ENCODE data around the gene NAV2.
"Not testable (repeated sequence)": the region's sequence is repeated elsewhere in the genome, so short reads cannot be mapped to it uniquely, and the experiment has no call there.

The NAV2 gene

GRCh38 chr11:19959648-19960059, 247.0 kb downstream of the NAV2 start:
- no peak for DNase-seq

- DNase-seq = not testable (repeated sequence)
Measured at GRCh38 chr11:19960410-19960809, 247.8 kb downstream of the NAV2 start.

- DNase-seq = no peak
Measured at GRCh38 chr11:19961225-19961624, 248.6 kb downstream of the NAV2 start.

- no peak for DNase-seq
Measured at GRCh38 chr11:19962053-19962800, 249.6 kb downstream of the NAV2 start.

- DNase-seq = no peak
Measured at GRCh38 chr11:19962801-19963175, 250.2 kb downstream of the NAV2 start.

DNA sequence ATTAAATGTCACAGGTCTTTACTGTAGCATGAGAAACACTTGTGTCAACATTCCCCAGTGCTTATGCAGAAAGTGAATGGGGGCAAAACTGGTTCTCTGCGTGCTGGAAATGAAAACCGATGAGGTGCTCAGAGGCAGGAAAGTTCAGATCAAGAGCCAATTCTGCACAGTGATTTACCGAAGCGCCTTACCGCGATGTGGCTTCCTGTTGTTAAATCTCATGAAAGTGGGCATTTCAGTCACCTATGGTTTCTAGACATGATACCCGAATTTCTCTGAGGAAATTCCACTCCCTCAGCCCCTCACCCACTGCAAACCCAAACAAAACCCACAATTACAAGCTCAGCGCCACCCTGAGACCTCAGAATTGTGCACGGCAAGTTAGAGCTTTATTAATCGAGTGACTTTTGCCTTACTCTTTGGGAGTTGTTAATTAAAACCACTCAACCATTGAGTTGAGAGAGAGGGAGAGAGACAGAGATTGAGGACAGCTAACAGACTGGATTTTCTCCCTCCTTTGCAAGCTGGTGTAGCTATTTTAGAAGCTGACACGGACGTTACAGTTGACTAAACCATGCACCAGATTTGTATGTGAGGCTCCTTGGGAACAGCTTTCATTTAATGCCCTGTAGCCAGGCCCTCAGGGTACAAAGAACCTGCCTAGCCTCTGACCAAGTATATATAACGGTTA, 251.2 kb downstream of the NAV2 start:
- no peak for DNase-seq

- no peak for DNase-seq
Measured at GRCh38 chr11:19966441-19966840, 253.8 kb downstream of the NAV2 start.

DNA sequence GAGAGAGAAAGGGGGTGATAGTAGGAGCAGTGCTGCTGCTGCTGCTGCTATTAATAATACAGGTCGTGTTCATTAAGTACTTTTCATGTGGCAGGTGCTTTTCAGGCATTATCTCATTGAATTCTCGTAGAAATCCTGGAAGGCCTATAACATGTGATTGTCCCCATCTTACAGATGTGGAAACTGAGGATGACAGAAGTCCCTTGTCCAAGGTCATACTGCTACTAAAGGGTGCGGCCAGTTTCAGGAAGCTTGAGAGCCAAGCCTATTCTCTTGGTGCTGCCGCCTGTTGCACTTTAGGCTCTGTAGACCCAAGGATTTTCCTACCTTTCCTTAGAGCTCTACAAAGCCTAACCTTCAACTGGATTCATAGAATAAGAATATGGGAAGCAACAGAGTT, 254.3 kb downstream of the NAV2 start:
- DNase-seq = no peak

DNA sequence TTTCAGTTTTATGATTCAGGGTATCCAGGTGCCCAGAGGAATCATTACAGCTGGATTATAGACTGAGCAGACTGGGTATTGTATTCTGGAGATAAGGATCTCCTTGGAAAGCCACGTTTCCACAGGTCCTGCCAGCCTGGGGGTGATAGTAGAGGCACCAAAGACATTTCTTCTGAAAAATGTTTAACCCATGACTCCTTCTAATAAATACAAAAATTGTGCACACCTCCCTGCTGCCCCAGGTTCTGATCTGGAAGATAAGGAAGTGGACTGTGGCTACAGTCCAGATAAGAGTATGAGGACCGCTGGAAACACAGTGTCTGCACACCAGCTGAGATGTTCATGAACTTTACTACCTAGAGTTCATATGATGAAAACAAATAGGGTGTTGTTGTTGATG, 255.2 kb downstream of the NAV2 start:
- DNase-seq = no peak

GRCh38 chr11:19968860-19969259, 256.2 kb downstream of the NAV2 start:
- no peak for DNase-seq

- DNase-seq = no peak
Measured at GRCh38 chr11:19970944-19971343, 258.3 kb downstream of the NAV2 start.

DNA sequence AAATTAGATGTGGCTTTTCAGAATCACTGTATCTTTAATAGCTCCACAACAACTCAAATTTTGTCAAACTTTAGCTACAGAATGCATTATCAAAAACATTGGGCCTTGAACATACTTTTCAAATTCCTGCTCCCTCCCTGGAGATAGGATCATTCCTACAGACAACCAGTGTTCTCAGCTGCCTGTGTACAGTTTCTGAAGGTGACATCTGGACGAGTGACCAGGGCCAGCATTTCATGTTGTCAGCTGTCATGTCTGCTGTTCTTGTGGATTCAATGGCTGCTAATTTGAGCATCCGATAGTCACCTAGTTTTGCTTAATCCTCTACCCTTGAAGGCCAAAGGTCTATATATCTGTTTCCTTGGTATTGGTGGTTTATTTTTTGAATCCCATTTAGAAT, 259.5 kb downstream of the NAV2 start:
- DNase-seq = no peak

- no peak for DNase-seq
Measured at GRCh38 chr11:19972651-19973050, 260.0 kb downstream of the NAV2 start.

DNA sequence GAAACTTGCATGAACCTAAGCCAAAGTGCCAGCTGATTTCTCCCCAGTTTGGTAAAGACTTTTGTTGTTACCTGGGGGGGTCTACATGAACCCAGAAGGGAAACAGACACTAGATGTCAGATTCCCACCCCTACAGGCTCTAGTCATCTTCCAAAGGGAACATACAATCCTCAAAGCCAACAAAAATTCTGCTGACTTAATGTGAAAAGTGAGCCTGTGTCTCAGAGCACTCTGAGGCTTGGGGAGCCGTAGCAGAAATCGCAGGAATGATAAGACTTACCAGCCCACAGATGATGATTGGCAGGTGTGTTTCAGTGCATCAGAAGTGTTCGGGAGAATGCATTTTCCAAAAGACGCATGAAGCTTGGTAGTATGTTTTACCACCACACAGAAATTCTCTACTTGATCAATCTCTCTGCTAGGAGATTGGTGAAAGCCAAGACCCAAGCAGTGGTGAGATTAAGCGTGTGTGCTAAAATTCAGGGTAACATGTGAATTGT, 260.5 kb downstream of the NAV2 start:
- no peak for DNase-seq

- DNase-seq = no peak
Measured at GRCh38 chr11:19974886-19975285, 262.2 kb downstream of the NAV2 start.

- DNase-seq = no peak
Measured at GRCh38 chr11:19975414-19975990, 262.9 kb downstream of the NAV2 start.

DNA sequence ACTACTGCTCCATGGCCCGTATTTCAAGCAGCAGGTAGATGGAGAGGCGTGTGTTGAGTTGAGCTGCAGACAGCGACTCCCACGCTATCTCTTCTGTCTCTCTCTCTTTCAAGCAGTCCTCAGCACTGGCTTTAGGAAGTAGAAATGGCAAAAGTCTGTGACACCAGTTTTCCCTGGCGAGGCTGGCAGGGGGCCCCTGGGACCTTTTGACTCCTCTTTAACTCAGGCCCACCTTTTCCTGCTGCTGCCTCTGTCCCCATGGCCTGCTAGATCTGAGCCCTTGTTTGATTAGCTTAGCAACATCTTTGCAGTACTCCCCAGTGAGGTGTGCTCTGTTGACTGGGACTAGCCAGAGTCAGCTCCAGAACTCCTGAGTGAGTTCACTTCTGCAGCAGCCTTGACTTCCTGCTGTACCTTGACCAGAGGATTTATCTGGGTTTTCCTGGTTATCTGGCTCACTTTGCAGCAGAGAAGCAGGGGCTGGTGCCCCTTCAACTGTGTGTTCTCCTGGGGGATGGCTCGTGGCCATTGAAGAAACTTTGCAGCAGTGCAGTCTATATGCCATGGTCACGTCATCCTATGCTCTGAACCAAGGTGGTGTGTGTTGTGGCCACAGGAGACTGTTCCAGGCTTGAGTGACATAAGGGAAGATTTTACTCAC, 263.8 kb downstream of the NAV2 start:
- DNase-seq = no peak

DNA sequence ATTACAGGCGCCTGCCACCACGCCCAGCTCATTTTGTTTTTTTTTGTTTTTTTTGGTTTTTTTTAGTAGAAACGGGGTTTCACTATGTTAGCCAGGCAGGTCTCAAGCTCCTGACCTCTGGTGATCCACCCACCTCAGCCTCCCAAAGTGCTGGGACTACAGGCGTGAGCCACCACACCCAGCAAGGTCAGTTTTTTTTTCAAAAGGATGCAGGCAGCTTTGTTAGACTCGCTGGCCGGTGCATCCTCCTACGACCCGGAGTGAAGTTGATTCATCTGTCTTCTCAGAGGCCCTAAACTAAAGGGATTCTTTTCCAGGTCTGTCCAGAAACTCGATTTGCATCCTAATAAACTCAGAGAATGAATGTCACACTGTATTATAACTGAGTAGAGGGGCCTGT, 265.3 kb downstream of the NAV2 start:
- DNase-seq = no peak

DNA sequence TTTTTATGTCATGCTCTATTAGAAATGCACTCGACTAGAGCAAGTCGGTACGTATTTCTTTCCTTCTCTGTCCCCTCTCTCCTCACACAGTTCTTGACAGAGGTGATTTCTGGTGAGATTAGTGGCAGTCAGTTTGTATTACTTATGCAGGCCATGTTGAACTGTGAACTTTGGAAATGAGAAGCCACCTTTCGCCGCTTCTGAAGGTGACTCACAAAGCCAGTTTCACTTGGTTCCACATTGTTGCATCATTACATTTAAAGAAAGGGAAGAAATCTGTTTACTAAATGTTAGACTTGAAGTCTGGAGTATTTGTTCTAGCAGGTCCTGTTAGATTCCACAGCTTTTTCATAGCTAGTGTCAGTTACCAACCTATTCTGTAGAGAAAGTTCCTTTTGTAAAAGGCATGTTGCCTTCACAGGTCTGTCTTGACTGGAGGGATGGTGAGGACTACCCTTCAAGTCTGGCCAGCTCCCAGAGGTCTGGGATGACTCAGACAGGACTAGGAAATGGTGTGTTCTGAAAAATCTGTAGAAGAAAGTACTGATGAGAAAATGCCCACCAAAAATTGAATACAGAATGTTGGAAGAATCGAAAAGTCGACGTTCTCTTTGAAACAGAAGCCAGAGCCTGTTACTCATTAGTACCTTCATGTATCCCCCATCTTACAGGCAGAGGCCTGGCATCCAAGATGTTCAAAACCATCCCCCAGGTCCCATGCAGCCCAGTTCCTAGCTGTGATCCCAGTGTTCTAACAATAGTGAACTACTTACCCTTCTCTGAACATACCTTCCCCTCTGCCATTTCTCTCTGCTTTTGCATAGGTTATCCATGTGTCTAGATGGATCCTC, 266.3 kb downstream of the NAV2 start:
- no peak for DNase-seq

DNA sequence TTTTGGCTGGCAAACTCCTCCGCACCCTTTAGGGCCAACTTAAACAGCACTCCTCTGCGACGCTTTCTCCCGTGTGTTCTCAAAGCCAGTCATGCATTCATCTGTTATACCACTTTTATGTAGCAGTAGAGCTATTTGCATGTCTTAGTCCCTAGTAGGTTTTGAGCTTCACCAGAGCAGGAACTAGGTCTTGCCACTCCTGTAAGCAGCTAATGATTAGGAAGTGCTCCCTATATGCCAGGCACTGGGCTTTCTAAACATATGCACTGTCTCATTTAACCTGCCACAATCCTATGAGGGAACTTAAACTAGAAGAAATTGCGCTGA, 266.8 kb downstream of the NAV2 start:
- DNase-seq = no peak

GRCh38 chr11:19980388-19980787, 267.8 kb downstream of the NAV2 start:
- DNase-seq = no peak

- no peak for DNase-seq
Measured at GRCh38 chr11:19980957-19981669, 268.5 kb downstream of the NAV2 start.
